Fibroblast of peridontal ligament (primary cell): ENCODE measurements around the gene TP53TG3E.
"Not testable (repeated sequence)": the region's sequence is repeated elsewhere in the genome, so short reads cannot be mapped to it uniquely, and the experiment has no call there.

ENCODE experiments used
- DNase-seq: peaks from one replicate; pipeline ENCODE4 v3.0.0-alpha.2; 2010; ENCODE audit errors: extremely low read depth

The TP53TG3E gene, protein sequence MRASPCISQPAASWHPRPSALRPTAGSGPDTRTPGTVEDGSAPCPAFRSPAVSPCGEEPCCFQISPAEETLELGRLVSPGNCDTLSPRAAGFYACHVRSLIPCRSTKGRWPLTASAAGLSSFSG

DNA sequence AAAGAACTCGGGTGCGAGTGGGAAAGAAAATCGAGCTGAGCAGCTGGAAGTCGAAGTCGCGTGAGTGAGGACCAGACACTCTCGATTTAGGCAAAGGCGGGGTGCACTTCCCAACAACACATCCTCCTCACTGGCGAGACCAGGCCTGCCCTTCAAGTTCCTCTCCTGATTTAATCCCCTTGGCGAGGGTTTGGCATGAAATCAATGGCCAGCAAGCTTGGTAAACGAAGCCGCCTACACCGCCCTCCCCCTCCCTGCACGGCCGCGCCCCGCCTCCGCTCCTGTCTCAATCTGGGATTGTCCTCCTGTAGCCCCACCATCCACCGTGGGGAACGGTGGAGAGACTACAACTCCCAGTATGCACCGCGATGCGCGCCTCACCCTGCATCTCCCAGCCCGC is at the start of gene TP53TG3E:
TP53TG3E (plus strand) TSS at position 301 of the 400 bp plus-strand sequence; CDS start at position 369, 68 bp downstream.
- DNase-seq = not testable (repeated sequence)

DNA sequence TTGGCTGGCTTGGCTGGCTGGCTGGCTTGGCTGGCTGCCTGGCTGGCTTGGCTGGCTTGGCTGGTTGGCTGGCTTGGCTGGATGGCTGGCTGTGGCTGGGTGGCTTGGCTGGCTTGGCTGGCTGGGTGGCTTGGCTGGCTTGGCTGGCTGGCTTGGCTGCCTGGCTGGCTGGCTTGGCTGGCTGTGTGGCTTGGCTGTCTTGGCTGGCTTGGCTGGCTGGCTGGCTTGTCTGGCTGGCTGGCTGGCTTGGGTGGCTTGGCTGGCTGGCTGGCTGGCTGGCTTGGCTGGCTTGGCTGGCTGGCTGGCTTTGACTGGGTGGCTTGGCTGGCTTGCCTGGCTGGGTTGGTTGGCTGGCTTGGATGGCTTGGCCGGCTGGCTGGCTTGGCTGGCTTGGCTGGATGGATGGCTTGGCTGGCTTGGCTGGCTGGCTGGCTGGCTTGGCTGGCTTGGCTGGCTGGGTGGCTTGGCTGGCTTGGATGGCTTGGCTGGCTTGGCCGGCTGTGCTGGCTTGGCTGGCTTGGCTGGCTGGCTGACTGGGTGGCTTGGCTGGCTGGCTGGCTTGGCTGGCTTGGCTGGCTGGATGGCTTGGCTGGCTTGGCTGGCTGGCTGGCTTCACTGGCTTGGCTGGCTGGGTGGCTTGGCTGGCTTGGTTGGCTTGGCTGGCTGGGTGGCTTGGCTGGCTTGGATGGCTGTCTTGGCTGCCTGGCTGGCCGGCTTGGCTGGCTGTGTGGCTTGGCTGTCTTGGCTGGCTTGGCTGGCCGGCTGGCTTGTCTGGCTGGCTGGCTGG is 32.3 kb downstream of the TP53TG3E start:
- DNase-seq = not testable (repeated sequence)

DNA sequence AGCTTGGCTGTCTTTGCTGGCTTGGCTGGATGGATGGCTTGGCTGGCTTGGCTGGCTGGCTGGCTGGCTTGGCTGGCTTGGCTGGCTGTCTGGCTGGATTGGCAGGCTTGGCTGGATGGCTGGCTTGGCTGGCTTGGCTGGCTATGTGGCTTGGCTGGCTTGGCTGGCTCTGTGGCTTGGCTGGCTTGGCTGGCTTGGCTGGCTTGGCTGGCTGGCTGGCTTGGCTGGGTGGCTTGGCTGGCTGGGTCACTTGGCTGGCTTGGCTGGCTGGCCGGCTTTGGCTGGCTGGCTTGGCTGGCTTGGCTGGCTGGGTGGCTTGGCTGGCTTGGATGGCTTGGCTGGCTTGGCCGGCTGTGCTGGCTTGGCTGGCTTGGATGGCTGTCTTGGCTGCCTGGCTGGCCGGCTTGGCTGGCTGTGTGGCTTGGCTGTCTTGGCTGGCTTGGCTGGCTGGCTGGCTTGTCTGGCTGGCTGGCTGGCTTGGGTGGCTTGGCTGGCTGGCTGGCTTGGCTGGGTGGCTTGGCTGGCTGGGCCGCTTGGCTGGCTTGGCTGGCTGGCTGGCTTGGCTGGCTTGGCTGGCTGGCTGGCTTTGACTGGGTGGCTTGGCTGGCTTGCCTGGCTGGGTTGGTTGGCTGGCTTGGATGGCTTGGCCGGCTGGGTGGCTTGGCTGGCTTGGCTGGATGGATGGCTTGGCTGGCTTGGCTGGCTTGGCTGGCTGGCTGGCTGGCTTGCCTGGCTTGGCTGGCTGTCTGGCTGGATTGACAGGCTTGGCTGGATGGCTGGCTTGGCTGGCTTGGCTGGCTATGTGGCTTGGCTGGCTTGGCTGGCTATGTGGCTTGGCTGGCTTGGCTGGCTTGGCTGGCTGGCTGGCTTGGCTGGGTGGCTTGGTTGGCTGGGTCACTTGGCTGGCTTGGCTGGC is 33.8 kb downstream of the TP53TG3E start:
- DNase-seq = not testable (repeated sequence)

DNA sequence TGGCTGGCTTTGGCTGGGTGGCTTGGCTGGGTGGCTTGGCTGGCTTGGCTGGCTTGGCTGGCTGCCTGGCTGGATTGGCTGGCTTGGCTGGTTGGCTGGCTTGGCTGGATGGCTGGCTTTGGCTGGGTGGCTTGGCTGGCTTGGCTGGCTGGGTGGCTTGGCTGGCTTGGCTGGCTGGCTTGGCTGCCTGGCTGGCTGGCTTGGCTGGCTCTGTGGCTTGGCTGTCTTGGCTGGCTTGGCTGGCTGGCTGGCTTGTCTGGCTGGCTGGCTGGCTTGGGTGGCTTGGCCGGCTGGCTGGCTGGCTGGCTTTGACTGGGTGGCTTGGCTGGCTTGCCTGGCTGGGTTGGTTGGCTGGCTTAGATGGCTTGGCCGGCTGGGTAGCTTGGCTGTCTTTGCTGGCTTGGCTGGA is 34.4 kb downstream of the TP53TG3E start:
- not testable (repeated sequence) for DNase-seq

DNA sequence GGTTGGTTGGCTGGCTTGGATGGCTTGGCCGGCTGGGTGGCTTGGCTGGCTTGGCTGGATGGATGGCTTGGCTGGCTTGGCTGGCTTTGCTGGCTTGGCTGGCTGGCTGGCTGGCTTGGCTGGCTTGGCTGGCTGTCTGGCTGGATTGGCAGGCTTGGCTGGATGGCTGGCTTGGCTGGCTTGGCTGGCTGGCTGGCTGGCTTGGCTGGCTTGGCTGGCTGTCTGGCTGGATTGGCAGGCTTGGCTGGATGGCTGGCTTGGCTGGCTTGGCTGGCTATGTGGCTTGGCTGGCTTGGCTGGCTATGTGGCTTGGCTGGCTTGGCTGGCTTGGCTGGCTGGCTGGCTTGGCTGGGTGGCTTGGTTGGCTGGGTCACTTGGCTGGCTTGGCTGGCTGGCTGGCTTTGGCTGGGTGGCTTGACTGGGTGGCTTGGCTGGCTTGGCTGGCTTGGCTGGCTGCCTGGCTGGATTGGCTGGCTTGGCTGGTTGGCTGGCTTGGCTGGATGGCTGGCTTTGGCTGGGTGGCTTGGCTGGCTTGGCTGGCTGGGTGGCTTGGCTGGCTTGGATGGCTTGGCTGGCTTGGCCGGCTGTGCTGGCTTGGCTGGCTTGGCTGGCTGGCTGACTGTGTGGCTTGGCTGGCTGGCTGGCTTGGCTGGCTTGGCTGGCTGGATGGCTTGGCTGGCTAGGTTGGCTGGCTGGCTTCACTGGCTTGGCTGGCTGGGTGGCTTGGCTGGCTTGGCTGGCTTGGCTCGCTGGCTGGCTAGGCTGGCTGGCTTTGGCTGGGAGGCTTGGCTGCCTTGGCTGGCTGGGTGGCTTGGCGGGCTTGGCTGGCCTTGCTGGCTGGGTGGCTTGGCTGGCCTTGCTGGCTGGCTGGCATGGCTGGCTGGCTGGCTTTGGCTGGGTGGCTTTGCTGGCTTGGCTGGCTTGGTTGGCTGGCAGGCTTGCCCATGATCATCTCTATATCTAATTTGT is 35.3 kb downstream of the TP53TG3E start:
- DNase-seq = not testable (repeated sequence)
